ENCODE measurements around the gene SKOR1. TPM values are rescaled to one million over a fixed set of nuclear protein-coding genes. Genes with fewer than 3 reads are reported as not detected.

The SKOR1 gene
- total RNA-seq = 1 to 10 TPM; 2.0 to 2.9 (median 2.1) TPM
- 0.63 TPM for total RNA-seq (2013)

- DNase-seq (peak in 1 of 2 donors; percentile 49), ATAC-seq (peak in 1 of 3 donors; percentile 29)
- Histone ChIP-seq H3K9me3 (ENCODE audit: control insufficient read depth, insufficient read depth, low read length) (no peaks in the 10 kb centered on the region), H3K36me3 (ENCODE audit: control insufficient read depth, insufficient read depth, low read length) (no peaks in the 10 kb centered on the region), H3K4me1 (ENCODE audit: control insufficient read depth, insufficient read depth, low read length) (peaks cover 45% of the 10 kb centered on the region), H3K4me3 (ENCODE audit: low read length) (no peak within 1 kb of the TSS), H3K27me3 (ENCODE audit: control insufficient read depth, insufficient read depth, low read length) (peaks cover 67% of the 10 kb centered on the region), H3K27ac (ENCODE audit: low read length) (no peak within 1 kb of the TSS)
- TF ChIP-seq CTCF (IDR thresholded peaks at IDR 0.05) = no peak
- peak within 1 kb of the TSS; percentile 47 for H3K4me3 Mint-ChIP-seq
- 4% methylated on average over 57 of the region's 58 CpGs for WGBS (ENCODE audit: insufficient coverage)
- H3K9me3 Mint-ChIP-seq = no peaks in the 10 kb centered on the region
- peaks cover 28 to 56% of the 10 kb centered on the region in 2 donors for H3K4me1 Mint-ChIP-seq
- H3K36me3 Mint-ChIP-seq = no peaks in the 10 kb centered on the region
- H3K27me3 Mint-ChIP-seq (ENCODE audit: low read depth in 2 of 2) = peaks cover 61 to 65% of the 10 kb centered on the region in 2 donors
- intact Hi-C loops (cut with micrococcal nuclease) = no loop called here
- no peak within 1 kb of the TSS for H3K27ac Mint-ChIP-seq
Measured at GRCh38 chr15:67824976-67825880, at the start of gene SKOR1. SKOR1 (plus strand) TSS chr15:67825509; CDS start chr15:67825603, 94 bp downstream.

GRCh38 chr15:67775998-67776397 is 49.3 kb upstream of the SKOR1 start:
- Histone ChIP-seq H3K27ac (ENCODE audit: low read length) (no peak overlapping the region), H3K4me1 (ENCODE audit: control insufficient read depth, insufficient read depth, low read length) (no peaks in the 10 kb centered on the region), H3K9me3 (ENCODE audit: control insufficient read depth, insufficient read depth, low read length) (no peaks in the 10 kb centered on the region), H3K4me3 (ENCODE audit: low read length) (no peak overlapping the region), H3K36me3 (ENCODE audit: control insufficient read depth, insufficient read depth, low read length) (no peaks in the 10 kb centered on the region), H3K27me3 (ENCODE audit: control insufficient read depth, insufficient read depth, low read length) (no peaks in the 10 kb centered on the region)
- WGBS (ENCODE audit: insufficient coverage) = 93% methylated on average over 3 of the region's 3 CpGs
- ATAC-seq = no peak
- Mint-ChIP-seq H3K4me3 (no peak overlapping the region), H3K4me1 (no peaks in the 10 kb centered on the region), H3K9me3 (no peaks in the 10 kb centered on the region), H3K36me3 (no peaks in the 10 kb centered on the region), H3K27ac (no peak overlapping the region), H3K27me3 (ENCODE audit: low read depth in 2 of 2) (no peaks in the 10 kb centered on the region)
- intact Hi-C loops (cut with micrococcal nuclease) = no loop called here
- no peak for TF ChIP-seq CTCF (IDR thresholded peaks at IDR 0.05)
- DNase-seq = no peak

GRCh38 chr15:67776600-67776999 is 48.7 kb upstream of the SKOR1 start:
- H3K4me1 Mint-ChIP-seq = no peaks in the 10 kb centered on the region
- no peak overlapping the region for H3K4me3 ChIP-seq (ENCODE audit: low read length)
- no peak for TF ChIP-seq CTCF (IDR thresholded peaks at IDR 0.05)
- DNase-seq (no peak), ATAC-seq (no peak)
- H3K27me3 ChIP-seq (ENCODE audit: control insufficient read depth, insufficient read depth, low read length) = no peaks in the 10 kb centered on the region
- H3K27ac Mint-ChIP-seq = no peak overlapping the region
- no peaks in the 10 kb centered on the region for H3K36me3 Mint-ChIP-seq
- no peaks in the 10 kb centered on the region for H3K36me3 ChIP-seq (ENCODE audit: control insufficient read depth, insufficient read depth, low read length)
- 90% methylated on average over 3 of the region's 3 CpGs for WGBS (ENCODE audit: insufficient coverage)
- H3K9me3 ChIP-seq (ENCODE audit: control insufficient read depth, insufficient read depth, low read length) = no peaks in the 10 kb centered on the region
- no peaks in the 10 kb centered on the region for H3K27me3 Mint-ChIP-seq (ENCODE audit: low read depth in 2 of 2)
- no peaks in the 10 kb centered on the region for H3K4me1 ChIP-seq (ENCODE audit: control insufficient read depth, insufficient read depth, low read length)
- intact Hi-C loops (cut with micrococcal nuclease) = no loop called here
- H3K4me3 Mint-ChIP-seq = no peak overlapping the region
- H3K9me3 Mint-ChIP-seq = no peaks in the 10 kb centered on the region
- no peak overlapping the region for H3K27ac ChIP-seq (ENCODE audit: low read length)
